ENCODE measurements around the gene MYL7.

DNA sequence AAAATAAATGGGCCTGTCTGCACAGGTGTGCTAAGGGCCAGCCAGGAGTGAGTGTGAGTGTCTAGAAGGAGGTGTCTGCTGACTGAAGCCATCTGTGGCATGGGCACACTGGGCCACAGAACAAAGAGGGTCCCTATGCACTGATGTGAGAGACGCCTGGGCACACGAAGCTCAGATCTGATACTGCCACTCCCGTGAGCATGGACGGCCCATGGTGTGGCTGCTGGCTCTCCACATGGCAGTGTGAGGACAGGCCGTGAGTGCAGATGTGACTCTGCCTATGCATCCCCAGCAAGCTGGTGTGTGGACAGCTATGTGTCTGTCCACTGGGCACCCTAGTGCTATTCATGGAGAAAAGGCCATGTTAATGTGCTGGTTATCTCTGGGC is 12.8 kb upstream of the MYL7 start:
- TF ChIP-seq, protein P1, sequence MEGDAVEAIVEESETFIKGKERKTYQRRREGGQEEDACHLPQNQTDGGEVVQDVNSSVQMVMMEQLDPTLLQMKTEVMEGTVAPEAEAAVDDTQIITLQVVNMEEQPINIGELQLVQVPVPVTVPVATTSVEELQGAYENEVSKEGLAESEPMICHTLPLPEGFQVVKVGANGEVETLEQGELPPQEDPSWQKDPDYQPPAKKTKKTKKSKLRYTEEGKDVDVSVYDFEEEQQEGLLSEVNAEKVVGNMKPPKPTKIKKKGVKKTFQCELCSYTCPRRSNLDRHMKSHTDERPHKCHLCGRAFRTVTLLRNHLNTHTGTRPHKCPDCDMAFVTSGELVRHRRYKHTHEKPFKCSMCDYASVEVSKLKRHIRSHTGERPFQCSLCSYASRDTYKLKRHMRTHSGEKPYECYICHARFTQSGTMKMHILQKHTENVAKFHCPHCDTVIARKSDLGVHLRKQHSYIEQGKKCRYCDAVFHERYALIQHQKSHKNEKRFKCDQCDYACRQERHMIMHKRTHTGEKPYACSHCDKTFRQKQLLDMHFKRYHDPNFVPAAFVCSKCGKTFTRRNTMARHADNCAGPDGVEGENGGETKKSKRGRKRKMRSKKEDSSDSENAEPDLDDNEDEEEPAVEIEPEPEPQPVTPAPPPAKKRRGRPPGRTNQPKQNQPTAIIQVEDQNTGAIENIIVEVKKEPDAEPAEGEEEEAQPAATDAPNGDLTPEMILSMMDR (IDR thresholded peaks at IDR 0.05), result no peak
- TF ChIP-seq, protein P2, sequence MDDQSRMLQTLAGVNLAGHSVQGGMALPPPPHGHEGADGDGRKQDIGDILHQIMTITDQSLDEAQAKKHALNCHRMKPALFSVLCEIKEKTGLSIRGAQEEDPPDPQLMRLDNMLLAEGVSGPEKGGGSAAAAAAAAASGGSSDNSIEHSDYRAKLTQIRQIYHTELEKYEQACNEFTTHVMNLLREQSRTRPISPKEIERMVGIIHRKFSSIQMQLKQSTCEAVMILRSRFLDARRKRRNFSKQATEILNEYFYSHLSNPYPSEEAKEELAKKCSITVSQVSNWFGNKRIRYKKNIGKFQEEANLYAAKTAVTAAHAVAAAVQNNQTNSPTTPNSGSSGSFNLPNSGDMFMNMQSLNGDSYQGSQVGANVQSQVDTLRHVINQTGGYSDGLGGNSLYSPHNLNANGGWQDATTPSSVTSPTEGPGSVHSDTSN (IDR thresholded peaks at IDR 0.05), result no peak
- TF ChIP-seq, protein P3, sequence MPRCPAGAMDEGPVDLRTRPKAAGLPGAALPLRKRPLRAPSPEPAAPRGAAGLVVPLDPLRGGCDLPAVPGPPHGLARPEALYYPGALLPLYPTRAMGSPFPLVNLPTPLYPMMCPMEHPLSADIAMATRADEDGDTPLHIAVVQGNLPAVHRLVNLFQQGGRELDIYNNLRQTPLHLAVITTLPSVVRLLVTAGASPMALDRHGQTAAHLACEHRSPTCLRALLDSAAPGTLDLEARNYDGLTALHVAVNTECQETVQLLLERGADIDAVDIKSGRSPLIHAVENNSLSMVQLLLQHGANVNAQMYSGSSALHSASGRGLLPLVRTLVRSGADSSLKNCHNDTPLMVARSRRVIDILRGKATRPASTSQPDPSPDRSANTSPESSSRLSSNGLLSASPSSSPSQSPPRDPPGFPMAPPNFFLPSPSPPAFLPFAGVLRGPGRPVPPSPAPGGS (IDR thresholded peaks at IDR 0.05), result no peak
- no peak for TF ChIP-seq MAZ (IDR thresholded peaks at IDR 0.05; ENCODE audit: borderline replicate concordance, low read depth, low read length)
- no peak for TF ChIP-seq RFX5 (IDR thresholded peaks at IDR 0.05)
